PC-3 (cell line): ENCODE measurements around the gene DACH2.

Experiments used
- CTCF ChIP-seq: fragments of 300-600 bp; sonication (generic); conservative IDR thresholded peaks from 2 replicates; pipeline ENCODE4 v1.5.1; 2017; ENCODE audit warnings: antibody characterized with exemption, low read depth, mild to moderate bottlenecking, low read length
- EZH2 ChIP-seq: fragments of 300-600 bp; sonication (generic); IDR thresholded peaks from one replicate; pipeline ENCODE4 v1.6.1; 2017; ENCODE audit warnings: antibody characterized with exemption, mild to moderate bottlenecking, low read length; ENCODE audit not compliant: unreplicated experiment
- EZH2phosphoT487 ChIP-seq: fragments of 300-600 bp; sonication (generic); IDR thresholded peaks from 2 replicates; pipeline ENCODE4 v1.6.1; 2018; ENCODE audit warnings: mild to moderate bottlenecking, antibody characterized with exemption, low read length, borderline replicate concordance

GRCh38 chrX:86805241-86805640 lies 657.0 kb downstream of the DACH2 start:
- no peak for TF ChIP-seq CTCF
- TF ChIP-seq EZH2 = no peak
- no peak for TF ChIP-seq EZH2phosphoT487
